NCI-H524 (cell line): ENCODE measurements around the gene PRKAR2B.
A peak's percentile ranks its signal among the peaks of the same experiment; 100 is the strongest.

Source experiments
- DNase-seq, 2 experiments: peaks; one replicate each; lab custom pipeline; 2025; lab: John Stamatoyannopoulos, UW

The PRKAR2B gene

DNA sequence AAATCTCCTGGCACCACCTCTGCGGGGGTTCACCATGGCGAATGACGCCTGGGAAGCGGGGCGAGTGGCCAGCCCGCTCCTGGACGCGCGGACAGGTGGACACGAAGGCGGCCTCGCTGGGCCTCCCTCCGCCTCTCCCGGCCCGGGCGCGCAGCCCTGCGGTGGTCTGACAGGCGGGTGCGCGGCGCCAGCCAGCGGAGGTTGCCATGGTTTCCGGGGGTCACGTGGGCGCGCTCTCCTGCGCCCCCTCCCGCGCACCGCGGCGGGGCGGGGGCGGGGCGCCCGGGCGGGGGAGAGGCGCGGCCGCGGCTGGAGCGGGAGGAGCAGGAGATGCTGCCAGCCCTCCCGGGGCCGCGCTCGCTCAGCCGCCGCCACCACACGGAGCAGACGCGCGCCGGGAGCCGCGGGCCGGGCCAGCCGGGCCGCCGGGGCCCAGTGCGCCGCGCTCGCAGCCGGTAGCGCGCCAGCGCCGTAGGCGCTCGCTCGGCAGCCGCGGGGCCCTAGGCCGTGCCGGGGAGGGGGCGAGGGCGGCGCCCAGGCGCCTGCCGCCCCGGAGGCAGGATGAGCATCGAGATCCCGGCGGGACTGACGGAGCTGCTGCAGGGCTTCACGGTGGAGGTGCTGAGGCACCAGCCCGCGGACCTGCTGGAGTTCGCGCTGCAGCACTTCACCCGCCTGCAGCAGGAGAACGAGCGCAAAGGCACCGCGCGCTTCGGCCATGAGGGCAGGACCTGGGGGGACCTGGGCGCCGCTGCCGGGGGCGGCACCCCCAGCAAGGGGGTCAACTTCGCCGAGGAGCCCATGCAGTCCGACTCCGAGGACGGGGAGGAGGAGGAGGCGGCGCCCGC lies at the start of gene PRKAR2B:
PRKAR2B (plus strand) TSS at position 359 of the 848 bp plus-strand sequence; CDS start at position 562, 203 bp downstream.
- DNase-seq = peak; percentile 77 to 84

DNA sequence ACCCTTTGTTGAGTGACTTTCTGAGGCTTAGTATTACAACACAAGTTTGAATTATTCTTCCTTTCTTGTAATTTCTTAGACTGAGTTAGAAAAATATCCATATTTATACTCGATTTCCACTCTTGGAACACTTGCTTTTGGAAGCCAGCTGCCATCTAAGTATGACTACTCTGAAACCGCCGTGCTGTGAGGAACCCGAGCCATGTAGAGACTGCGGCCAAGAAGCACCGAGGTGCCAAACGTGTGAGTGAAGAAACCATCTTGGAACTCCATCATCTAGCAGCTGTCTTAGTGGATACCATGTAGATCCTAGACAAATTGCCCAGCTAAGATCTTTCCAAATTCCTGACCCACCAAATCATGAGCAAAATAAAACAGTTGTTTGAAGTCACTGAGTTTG lies 49.7 kb upstream of the PRKAR2B start:
- DNase-seq = no peak

DNA sequence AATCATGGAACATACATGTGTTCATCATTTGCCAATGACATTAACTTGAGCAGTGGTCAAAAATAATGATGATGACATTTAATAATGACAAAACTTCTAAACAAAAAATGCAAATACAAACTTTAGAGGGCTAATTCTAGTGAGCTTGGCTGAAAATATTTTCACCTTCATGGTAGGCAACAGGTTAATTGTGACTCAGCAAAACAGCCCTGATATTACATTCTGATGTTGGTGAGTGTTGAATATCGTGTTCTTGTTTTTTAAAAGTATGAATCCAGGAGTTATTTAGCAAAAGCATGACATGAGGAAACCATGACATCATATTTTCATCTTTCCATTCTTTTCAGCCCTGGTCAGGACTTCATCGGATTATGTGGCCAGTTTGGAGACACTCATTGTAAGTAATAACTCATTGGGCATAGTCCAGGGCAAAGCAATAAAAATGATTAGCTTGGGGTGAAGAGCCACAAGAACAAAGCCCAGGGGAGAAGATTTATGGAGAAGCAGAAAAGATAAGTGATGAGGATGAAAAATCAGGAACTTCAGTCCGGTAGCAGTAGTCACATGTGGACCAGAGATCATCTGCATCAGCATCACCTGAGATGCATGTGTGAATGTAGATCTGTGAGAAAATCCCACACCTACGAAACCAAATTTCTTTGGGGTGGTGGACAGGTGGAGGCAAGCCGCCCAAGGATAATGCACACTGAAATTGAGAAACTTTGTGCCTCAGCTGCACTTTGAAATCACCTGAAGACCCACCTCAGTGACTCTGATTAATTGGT lies 46.8 kb upstream of the PRKAR2B start:
- no peak for DNase-seq

DNA sequence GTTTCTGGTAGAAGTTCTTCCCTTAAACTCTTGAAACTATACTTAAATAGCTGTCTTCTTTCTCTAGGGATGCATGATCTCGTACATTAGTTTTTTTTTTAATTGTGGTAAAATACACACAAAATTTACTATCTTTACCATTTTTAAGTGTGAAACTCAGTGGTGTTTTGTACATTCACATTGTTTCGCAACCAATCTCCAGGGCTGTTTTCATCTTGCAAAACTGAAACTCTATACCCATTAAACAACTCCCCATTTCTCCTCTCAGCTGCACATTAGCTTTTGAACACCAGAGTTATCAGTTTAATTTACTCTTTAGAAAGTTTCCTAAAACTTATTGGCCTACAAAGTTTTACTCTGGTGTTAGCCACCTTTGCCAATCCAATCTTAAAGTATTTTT lies 45.5 kb upstream of the PRKAR2B start:
- no peak for DNase-seq

GRCh38 chr7:107001490-107001889 lies 43.0 kb upstream of the PRKAR2B start:
- DNase-seq = no peak

- no peak for DNase-seq
Measured at GRCh38 chr7:107002126-107002525, 42.4 kb upstream of the PRKAR2B start.

DNA sequence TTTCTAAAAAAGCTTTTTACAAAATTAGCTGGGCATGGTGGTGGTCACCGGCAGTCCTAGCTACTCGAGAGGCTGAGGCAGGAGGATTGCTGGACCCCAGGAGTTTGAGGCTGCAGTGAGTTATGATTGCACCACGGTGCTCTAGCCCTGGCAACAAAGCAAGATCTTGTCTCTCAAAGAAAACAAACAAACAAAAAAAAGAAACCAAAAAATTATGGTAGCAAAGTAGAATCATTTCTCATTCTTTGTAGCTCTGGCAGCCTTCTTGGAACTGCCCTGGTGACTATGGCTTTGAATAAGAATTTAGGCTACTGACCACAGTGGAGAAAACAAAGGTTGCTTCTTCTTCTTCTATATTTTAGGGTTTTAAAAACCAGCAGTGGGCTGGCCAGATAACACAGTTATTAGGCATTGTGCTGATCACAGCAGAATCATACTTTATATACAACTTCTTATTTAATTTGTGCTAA lies 41.9 kb upstream of the PRKAR2B start:
- DNase-seq = no peak

GRCh38 chr7:107007007-107007891 lies 37.3 kb upstream of the PRKAR2B start:
- DNase-seq = no peak

DNA sequence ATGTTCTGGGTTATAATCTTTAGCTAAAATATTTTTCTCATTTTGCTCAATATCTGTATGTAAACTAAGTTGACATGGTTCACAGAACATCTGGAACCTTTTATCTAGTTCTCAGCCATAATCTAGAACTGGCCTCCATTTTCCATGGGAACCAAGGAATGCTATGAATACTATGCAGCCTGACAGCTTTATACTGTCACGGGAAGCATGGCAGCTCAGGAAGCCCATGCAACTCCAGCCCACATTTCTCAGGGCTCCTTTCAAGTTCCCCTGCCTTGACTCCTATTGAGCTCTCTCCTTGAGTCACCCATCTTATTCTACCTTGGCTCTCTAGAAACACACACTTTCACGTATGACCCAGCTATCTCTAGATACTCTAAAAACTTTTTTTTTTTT lies 36.6 kb upstream of the PRKAR2B start:
- no peak for DNase-seq

- DNase-seq = no peak
Measured at GRCh38 chr7:107009846-107010203, 34.7 kb upstream of the PRKAR2B start.

GRCh38 chr7:107012691-107013090 lies 31.8 kb upstream of the PRKAR2B start:
- DNase-seq = no peak

- DNase-seq = no peak
Measured at GRCh38 chr7:107014387-107015023, 30.0 kb upstream of the PRKAR2B start.

GRCh38 chr7:107016312-107016711 lies 28.2 kb upstream of the PRKAR2B start:
- no peak for DNase-seq

DNA sequence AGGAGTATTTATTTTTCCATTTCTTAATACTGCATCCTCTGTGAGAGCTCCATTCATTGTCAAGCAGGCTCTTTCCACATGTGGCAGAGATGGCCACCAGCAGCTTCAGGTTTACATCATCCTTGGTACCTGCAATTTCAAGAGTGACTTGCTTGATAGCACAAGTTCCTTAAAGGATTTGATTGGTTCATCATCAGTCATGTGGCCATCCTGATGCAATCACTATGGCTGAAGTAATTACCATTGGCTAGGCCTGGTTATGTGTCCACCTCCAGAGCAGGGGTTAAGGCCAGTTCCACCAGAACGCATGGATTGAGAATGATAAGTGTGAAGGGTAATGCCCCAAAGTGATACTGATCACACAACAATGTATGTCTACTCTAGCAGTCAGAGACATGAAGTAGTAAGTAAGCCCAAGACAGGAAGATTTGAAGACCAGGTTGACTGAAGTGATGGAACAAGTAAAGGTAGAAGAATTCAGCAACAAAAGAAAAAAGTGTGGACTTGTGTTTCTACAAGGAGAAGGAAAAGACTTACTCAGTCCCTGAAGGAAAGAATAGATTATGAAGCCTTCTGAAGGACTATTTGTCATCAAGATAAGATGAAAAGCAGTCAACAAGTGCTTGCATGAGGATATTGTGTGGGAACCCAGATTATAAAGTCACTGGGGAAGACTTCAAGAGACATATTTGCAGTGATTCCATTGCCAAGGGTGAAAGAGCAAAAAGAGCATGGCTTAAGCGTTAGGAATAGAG lies 26.4 kb upstream of the PRKAR2B start:
- DNase-seq = no peak

DNA sequence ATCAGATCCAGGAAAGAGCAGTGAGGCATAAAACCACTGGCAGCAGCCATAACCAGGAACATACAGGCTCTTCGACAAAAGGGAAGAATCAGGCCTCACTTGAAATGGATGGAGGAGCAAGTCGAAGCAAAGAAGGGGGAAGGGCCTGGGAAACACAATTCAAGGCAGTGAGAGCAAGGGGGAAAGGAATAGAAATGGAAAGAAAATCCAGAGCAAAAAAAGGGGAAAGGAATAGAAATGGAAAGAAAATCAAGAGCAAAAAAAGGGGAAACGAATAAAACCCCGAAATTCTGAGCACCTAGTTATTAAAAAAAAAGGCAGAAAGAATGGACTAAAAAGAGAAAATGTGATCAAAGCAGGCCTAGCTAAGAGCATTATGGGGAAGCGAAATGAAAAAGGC lies 24.1 kb upstream of the PRKAR2B start:
- no peak for DNase-seq

DNA sequence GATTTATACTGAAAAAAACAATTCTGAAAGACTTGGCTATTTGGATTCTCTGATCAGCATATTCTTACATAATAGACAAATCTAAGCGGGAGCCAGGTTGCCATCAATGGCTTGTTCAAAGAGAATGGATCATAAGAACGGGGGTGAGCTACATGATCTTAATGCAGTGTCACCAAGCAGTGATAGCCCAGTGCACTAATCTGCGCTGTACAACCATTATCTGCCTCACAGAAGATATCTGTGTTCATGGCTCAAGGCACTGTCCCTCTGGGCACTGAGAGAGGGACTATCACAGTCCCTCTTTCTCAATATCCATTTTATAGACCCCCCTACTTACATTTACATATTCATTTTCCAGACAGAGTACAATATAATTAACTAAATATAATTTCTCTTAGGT lies 22.9 kb upstream of the PRKAR2B start:
- no peak for DNase-seq

GRCh38 chr7:107023522-107024151 lies 20.9 kb upstream of the PRKAR2B start:
- DNase-seq = no peak

- DNase-seq = no peak
Measured at GRCh38 chr7:107024906-107025305, 19.6 kb upstream of the PRKAR2B start.

GRCh38 chr7:107025449-107026103 lies 18.9 kb upstream of the PRKAR2B start:
- no peak for DNase-seq

GRCh38 chr7:107026166-107026565 lies 18.3 kb upstream of the PRKAR2B start:
- DNase-seq = no peak
